Inflammatory macrophage (primary cell): Measurements from ENCODE around the gene DGKG.

Experiments used
- DNase-seq, 2 donors: peaks; one replicate each; pipeline ENCODE4 v3.0.0-alpha.2; 2020 to 2022

The DGKG gene

DNA sequence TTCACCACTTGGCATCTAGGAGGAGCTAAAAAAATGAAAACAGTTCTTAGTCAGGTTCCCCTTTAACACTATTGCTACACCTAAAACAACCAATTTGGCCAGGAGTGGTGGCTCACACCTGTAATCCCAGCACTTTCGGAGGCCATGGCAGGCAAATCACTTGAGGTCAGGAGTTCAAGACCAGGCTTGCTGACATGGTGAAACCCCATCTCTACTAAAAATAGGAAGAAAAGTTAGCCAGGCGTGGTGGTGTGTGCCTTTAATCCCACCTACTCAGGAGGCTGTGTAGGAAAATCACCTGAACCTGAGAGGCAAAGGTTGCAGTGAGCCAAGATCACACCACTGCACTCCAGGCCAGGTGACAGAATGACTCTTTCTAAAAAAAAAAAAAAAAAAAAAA, 124.1 kb downstream of the DGKG start:
- DNase-seq: no peak

- DNase-seq: no peak
Observed at GRCh38 chr3:186236357-186237020, 125.5 kb downstream of the DGKG start.

DNA sequence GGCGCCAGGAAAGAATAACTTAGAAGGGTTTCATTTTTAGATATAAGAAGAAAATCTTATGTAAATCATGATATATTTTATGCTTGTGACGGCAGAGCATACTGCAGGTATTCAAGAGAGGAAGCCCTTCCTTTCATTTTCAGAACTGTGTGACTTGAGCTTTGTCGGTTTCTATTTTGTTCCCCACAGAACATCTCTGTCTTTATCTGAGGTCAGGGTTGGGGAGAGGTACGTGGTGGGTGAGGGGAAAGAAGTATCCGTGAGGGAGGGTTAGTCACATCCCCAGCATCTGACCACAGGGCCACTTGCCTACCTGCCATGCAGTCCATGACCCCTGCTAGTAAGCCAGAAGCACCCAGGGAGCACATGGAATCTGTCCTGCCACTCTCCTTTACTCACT, 126.5 kb downstream of the DGKG start:
- no peak for DNase-seq

- no peak for DNase-seq
Observed at GRCh38 chr3:186234152-186234551, 127.9 kb downstream of the DGKG start.

DNA sequence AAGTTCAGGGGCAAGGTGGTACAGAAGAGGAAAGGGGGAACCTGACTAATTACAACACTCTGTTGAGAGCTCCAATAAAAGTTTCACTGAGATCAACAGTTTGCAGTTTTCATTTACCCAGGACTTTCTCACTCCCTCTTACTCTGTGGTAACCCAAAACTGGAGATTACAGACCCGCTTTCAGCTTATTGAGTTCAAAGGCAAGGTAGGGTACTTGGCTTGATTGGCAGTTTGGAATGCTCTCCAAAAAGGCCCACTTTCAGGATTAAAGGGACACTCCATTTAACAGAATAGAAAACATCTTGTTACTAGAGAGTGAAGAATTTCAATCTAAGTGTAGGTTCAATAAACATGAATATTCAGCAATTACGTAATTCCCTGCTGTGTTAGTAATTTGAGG, 135.6 kb downstream of the DGKG start:
- no peak for DNase-seq

DNA sequence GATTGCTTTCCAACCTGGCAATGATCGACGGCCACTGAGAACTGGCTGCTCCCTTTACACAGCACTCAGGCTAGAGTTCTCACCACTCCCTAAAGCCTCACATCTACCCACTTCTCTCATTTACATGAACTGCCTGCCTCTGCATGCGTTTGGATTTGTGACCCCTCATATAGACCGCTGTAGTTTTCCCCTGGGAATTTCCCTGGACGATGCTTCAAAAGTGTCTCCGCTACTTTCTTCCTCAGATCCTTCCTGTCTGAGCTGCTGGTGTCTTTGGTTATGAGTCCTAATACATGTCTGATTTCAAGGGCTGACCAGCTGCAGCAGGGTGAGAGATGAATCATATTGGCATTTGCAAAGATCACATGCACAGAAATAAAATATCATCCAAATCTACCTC, 136.4 kb downstream of the DGKG start:
- no peak for DNase-seq

DNA sequence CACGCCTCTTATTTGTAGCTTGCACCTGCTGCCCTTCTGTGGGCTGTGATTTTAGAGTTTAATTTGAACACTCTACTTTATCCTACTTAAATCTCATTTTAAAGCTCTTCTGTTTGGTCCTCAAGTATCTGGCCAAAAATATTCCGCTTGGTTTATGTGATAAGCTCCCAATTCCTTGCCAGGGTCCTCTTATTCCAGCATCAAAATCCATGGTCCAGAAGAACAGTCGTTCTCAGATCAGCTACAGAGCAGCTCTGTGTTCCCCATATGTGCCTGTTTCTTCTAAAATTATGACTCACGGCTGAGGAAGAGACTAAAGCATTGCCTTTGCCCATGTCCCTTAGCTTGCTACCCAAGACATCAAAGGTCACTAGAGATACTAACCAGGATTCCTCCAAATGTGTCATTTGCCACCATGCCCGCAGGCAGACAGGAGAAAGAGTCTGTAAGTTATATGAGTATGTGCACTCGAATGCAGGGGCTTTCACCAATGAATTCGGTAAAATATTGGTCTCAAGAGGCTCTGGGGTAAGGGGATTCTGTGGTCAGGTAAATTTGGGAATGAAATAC, 137.9 kb downstream of the DGKG start:
- DNase-seq: no peak

DNA sequence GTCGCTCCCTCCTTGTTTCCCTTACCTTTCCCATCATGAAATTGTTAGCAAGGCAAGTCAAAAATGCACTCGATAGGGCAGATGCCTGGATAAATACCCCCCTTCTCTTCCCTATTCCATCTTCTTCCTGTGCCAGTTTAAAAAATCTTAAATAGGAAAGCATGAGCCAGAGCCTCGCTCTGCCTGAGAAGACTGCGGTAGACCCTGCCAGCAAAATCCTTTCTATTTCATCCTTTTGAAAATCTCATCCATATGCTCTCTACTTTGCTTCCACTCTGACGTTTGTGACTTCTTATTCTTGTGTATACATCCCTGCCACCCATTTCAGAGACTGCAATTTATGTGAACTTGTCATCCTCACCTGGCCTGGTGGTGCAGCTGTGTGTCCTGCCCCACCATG, 138.6 kb downstream of the DGKG start:
- no peak for DNase-seq

- no peak for DNase-seq
Observed at GRCh38 chr3:186221760-186222378, 140.2 kb downstream of the DGKG start.

- no peak for DNase-seq
Observed at GRCh38 chr3:186220911-186221645, 141.0 kb downstream of the DGKG start.

- no peak for DNase-seq
Observed at GRCh38 chr3:186220365-186220764, 141.7 kb downstream of the DGKG start.

DNA sequence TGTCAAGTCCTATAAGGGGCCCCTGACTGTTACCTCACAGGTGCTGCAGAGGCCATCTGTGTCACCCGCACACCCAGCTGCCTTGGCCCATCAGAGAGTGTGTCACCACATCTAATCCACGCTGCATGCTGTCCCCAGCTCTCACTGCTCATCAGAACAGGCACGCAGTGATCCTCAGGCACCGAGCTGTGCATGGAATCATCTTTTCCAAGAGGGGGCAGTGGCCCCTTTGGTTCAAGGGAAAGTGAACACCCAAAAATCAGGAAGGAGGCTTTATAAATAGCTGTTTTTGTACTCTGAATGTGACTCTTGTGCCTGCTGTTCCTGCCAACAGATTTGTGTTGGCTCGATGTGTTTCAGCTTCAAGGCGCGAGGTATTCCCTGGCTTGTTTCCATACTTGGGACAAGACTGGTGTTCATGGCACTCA, 142.8 kb downstream of the DGKG start:
- no peak for DNase-seq

DNA sequence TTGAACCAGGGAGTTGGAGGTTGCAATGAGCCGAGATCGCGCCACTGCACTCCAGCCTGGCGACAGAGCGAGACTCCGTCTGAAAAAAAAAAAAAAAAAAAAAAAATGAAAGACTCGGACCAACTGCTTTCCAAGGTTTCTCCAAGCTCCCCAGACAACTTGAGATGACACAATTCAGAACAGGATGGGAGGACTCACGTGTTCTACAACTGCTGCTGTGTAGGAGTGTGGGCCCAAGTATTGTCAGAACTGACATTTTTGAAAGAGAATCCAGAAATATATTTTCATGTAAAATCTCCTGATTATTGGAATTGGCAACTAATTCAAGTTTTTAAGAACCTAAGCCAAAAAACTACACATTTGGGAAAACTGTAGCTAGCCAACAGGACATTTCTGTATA, 143.6 kb downstream of the DGKG start:
- DNase-seq: no peak

DNA sequence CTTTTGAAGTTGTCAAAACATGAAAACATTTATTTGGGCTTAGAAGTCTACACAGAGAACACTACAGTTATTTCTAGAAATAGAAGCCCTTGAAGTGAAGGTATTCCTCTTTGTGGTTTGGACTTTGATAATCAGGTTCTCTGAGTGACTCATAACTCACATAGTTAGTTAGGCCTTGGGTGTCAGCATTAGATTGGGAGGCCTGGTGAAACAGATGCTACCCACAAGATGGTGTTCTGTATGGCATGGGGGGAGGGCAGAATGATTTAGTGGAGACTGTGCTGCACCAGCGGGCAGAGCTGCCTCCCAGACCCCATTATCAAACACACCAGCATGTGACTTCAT, 144.2 kb downstream of the DGKG start:
- DNase-seq: no peak

DNA sequence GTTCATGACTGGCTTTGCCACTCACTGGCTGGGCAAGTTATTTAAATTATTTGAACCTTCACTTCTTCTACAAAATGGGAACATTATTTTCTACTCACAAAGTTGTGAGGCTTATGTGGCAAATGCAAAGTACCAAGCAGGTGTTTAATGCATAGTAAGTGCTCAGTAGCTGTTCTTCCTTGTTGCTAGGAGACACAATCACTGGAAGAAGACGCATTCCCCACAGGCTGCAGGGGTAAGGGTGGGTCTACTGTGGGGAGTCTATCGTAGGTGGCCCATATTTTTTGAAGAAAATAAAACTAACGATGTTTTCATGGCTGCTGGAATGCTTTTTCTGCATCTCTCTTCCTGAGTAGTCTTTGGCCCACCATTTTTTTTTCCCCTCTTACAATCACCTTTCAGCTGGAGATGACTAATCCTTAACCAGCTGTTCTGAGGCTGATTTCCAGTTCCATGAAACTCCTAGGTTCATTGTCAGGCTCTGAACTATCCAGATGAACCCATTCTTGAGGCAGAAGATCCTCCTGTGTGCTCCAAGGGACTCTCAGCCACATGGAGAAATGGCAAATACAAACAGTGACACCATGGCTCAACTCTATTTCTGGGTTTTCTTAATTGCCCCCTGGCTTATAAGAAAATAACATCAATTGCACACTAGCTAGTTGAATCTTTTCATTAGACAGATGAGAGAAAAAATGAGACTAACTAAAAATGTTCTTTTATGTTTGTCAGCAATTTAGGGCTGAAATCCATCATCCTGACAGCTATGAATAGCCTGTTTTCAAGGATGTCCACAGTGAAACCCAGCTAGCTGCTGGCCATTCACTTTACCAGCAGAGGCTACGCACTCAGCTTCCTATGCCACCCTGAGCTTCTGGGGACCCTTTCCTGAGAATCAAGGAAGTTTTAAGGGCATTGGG, 144.9 kb downstream of the DGKG start:
- DNase-seq: no peak

DNA sequence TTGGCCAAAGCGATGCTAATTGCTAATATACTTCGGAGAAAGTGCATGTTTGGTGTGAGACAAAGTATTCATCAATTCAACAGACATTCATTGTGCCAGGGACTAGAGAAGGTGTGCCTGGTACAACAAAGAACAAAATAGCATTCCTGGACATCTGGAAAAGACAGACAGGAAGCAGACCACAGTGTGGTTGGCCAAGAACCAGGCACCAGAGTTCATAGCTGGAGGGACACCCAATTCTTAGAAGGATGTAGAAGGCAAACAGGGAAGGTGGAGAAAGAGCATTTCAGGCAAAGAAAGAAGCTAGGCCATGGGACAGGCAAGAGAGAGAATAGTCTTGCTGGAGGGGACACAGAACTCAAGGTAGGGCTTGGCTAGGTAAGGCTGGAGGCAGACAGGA, 147.4 kb downstream of the DGKG start:
- DNase-seq: no peak

DNA sequence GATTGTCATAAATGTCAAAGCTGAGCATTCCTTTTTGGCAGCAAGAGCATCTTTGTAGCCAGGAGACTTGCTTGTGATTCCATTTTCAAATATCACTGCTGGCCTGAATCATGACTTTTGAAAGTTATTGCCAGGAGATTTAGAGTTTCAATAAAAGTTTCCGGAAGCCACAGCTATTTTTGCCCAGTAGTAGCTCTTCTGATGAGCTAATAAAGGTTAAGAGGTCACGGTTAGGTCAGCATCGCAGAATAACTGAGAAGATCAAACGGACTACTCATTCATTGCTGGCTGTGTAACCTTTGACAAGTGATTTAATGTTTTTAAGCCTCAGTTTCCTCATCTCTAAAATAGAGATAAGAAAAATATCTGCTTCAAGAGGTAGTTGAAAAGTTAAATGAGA, 148.1 kb downstream of the DGKG start:
- DNase-seq: no peak

GRCh38 chr3:186212611-186213010, 149.4 kb downstream of the DGKG start:
- DNase-seq: no peak

GRCh38 chr3:186210852-186211500, 151.1 kb downstream of the DGKG start:
- no peak for DNase-seq

GRCh38 chr3:186209810-186210752, 152.0 kb downstream of the DGKG start:
- DNase-seq: peak in 1 of 2 donors; percentile 3
